ENCODE results near the gene GPRC5B.

GPRC5B gene

DNA sequence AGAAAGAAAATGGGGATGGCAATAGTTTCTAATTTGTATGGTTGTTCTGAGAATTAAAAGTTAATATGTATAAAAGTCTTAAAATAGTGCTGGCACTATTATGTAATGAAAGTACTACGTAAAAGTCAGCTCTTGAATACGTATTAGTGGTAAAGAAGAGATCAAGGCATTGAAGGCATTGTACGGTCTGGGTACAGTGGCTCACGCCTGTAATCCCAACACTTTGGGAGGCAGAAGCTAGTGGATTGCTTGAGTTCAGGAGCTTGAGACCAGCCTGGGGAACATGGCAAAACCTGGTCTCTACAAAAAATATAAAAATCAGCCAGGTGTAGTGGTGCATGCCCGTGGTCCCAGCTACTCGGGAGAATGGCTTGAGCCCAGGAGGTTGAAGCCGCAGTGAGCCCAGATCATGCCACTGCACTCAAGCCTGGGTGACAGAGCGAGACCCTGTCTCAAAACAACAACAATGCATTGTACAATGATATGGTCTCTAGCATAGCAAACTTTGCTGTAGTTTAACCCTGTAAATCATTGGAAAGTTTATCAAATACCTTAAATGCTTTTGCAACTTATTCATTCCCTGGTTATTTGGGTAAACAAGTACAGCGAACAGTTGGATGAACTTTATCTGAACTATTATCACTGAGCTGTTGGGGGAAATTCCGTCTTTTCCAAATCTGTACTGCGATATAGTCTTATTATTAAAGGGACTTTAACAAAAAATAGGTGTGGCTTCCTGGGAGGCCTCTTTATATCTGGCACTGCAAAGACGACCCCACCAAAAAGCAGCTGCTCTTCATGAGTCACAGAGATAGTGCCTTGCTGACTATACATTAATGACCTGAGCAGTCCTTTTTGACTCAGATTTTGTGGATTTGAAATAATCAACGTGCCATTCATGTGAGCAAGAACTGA, 73.6 kb downstream of the GPRC5B start:
- no peak for DNase-seq (ENCODE audit: low spot score)

DNA sequence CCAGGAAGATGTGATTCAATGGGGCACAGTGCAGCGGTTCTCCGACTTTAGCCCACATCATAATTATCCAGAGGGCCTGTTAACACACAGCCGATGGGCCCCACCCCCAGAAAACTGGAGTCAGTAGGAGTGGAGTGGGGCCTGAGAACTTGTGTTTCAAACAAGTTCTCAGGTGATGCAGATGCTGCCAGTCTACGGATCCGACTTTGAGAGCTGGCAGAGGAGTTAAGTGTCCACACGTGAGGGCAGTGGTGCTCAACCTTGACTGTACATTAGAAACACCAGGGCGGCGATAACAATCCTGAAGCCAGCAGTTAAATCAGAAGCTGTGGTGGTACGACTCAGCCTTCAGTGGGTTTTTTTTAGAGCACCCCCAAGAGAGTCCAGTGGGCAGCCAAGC, 75.0 kb downstream of the GPRC5B start:
- DNase-seq (ENCODE audit: low spot score) = no peak

DNA sequence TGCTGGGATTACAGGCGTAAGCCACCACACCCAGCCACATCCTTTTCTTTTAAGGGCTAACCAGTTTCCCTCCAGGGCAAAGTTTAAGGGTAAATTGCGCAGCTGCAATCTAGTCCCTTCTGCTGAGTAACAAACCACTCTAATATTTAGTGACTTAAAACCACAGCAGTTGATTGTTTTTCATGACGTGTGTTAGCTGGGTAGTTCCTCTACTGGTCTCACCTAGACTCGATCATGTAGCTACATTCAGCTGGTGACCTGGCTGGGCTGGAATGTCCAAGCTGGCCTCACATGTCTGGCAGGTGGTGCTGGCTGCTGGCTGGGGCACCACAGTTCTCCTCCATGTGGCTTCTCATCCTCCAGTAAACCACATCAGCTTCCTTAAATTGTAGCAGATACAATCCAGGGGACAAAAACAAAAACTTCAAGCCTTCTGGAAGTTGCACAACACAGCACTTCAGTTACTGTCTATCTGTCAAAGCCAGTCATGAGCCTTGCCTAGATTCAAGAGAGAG, 75.5 kb downstream of the GPRC5B start:
- no peak for DNase-seq (ENCODE audit: low spot score)

GRCh38 chr16:19808061-19808641, 76.5 kb downstream of the GPRC5B start:
- DNase-seq (ENCODE audit: low spot score) = no peak
